Endothelial cell (in vitro differentiated cells): ENCODE measurements around the gene SERINC5. TPM values are rescaled to one million over a fixed set of nuclear protein-coding genes. Genes with fewer than 3 reads are reported as not detected.
"Not testable (repeated sequence)": the region's sequence is repeated elsewhere in the genome, so short reads cannot be mapped to it uniquely, and the experiment has no call there.

Source experiments
- DNase-seq: peaks from one replicate; pipeline ENCODE4 v3.0.0; 2021; ENCODE audit warnings: low spot score
- H3K27ac Mint-ChIP-seq: one replicate; pipeline ENCODE4 v1.8.0; 2021; ENCODE audit warnings: mixed read lengths, inconsistent platforms; ENCODE audit not compliant: unreplicated experiment
- H3K27me3 Mint-ChIP-seq: one replicate; pipeline ENCODE4 v1.8.0; 2021; ENCODE audit warnings: mild to moderate bottlenecking, moderate library complexity, mixed read lengths, inconsistent platforms; ENCODE audit not compliant: unreplicated experiment
- H3K36me3 Mint-ChIP-seq: one replicate; pipeline ENCODE4 v1.8.0; 2021; ENCODE audit warnings: mild to moderate bottlenecking, low read depth, mixed read lengths, inconsistent platforms; ENCODE audit not compliant: unreplicated experiment
- H3K4me1 Mint-ChIP-seq: one replicate; pipeline ENCODE4 v1.8.0; 2021; ENCODE audit warnings: mild to moderate bottlenecking, mixed read lengths, inconsistent platforms; ENCODE audit not compliant: unreplicated experiment
- H3K4me3 Mint-ChIP-seq: one replicate; pipeline ENCODE4 v1.8.0; 2021; ENCODE audit warnings: mild to moderate bottlenecking, mixed read lengths, inconsistent platforms; ENCODE audit not compliant: unreplicated experiment
- H3K9me3 Mint-ChIP-seq: one replicate; pipeline ENCODE4 v1.8.0; 2021; ENCODE audit warnings: mixed read lengths, inconsistent platforms; ENCODE audit not compliant: unreplicated experiment
- total RNA-seq: library from RNA; stranded (reverse); fragmentation: NEBNext Ultra II Directional; extraction: Animal tissue kit (Norgen Biotek cat#: 25700); gene quantifications from one replicate; pipeline ENCODE4 v1.2.1, GENCODE V29; 2021; ENCODE audit not compliant: unreplicated experiment
- TF ChIP-seq, protein P1 (sequence below): fragments of 200-600 bp; sonication (generic); IDR thresholded peaks from one replicate; pipeline ENCODE4 v1.5.0; 2021; ENCODE audit warnings: antibody characterized with exemption; ENCODE audit not compliant: unreplicated experiment

SERINC5 gene
- total RNA-seq, 1 donor from 2014 or later, result 122 TPM

DNA sequence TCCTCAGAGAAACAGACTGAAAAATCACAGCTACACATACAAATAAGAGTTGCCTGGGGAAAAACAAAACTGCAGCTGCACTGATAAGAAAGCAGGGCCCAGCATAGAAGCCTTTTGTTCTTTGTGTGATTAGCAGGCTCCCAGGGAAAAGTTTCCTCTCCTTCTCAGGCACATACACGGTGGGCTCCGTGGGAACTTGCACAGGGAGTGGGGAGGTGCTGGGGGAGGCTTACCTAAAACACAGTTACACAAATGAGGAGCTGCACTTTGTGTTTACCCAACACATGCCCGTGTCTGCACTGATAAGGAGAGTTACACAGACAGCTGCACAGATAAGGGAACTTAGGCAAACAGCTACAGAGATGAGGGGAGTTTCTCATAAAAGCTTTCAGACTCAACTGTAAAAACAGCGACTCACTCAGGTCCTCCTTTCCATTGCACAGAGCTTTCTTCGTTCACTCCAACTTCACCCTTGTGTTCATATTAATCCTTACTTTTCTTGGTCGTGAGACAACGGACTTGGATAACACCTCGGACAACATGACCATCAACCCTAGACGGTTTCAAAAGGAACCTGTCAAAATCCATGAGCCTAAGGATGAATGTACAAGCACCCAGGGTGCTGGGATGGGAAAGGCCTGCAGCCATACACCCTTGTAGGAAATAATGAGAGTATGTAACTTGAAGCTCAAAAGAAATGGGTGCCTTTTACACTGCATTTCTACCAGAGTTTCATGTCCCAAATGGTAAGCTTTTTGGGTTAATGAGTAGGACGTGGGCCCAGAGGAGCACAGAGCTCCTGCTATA, 50.8 kb downstream of the SERINC5 start:
- no peak overlapping the region for H3K4me3 Mint-ChIP-seq
- peaks cover 42% of the 10 kb centered on the region for H3K4me1 Mint-ChIP-seq
- TF ChIP-seq, protein P1, sequence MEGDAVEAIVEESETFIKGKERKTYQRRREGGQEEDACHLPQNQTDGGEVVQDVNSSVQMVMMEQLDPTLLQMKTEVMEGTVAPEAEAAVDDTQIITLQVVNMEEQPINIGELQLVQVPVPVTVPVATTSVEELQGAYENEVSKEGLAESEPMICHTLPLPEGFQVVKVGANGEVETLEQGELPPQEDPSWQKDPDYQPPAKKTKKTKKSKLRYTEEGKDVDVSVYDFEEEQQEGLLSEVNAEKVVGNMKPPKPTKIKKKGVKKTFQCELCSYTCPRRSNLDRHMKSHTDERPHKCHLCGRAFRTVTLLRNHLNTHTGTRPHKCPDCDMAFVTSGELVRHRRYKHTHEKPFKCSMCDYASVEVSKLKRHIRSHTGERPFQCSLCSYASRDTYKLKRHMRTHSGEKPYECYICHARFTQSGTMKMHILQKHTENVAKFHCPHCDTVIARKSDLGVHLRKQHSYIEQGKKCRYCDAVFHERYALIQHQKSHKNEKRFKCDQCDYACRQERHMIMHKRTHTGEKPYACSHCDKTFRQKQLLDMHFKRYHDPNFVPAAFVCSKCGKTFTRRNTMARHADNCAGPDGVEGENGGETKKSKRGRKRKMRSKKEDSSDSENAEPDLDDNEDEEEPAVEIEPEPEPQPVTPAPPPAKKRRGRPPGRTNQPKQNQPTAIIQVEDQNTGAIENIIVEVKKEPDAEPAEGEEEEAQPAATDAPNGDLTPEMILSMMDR, result no peak
- peaks cover 7% of the 10 kb centered on the region for H3K27me3 Mint-ChIP-seq
- peaks cover 30% of the 10 kb centered on the region for H3K36me3 Mint-ChIP-seq
- peak; percentile 56 for DNase-seq
- peak overlapping the region; percentile 95 for H3K27ac Mint-ChIP-seq
- no peaks in the 10 kb centered on the region for H3K9me3 Mint-ChIP-seq

DNA sequence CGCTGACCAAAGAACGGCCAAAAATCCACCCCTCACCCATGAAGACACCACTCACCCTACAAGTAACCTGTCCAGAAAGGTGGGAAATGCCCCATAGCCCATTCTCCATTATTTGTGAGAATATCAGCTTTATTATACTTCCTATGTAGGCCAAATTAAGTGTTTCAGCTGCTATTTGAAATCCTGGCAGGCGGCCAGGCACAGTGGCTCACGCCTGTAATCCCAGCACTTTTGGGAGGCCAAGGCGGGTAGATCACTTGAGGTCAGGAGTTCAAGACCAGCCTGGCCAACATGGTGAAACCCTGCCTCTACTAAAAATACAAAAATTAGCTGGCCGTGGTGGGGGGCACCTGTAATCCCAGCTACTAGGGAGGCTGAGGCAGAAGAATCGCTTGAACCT, 54.1 kb downstream of the SERINC5 start:
- not testable (repeated sequence) for H3K27ac Mint-ChIP-seq, H3K4me3 Mint-ChIP-seq
- peaks cover 47% of the 10 kb centered on the region for H3K36me3 Mint-ChIP-seq

DNA sequence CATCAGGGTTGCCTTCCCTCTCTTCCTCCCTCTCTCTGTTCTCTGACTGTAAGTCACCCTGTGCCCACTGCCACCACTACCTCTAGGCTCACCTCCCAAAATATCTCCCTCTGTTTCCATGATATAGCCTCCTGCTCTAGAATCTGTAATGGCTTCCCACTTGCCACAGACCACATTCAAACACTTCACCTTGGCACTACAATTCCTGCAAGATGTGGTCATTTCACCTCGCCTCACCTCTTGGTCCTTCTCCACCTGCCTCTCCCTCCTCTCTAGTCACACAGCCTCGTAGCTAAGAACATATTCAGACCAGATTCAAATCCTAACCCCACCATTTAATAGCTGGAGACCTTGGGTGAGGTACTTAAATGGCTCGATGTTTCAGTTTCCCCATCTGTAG, 56.9 kb downstream of the SERINC5 start:
- Mint-ChIP-seq H3K9me3 (no peaks in the 10 kb centered on the region), H3K36me3 (peaks cover 51% of the 10 kb centered on the region), H3K27me3 (peaks cover 1% of the 10 kb centered on the region), H3K4me3 (no peak overlapping the region), H3K4me1 (peaks cover 30% of the 10 kb centered on the region), H3K27ac (no peak overlapping the region)
- TF ChIP-seq, protein P1, result no peak
- no peak for DNase-seq

More for the DNA sequence above, 54.1 kb downstream of the SERINC5 start:
- not testable (repeated sequence) for H3K27me3 Mint-ChIP-seq, DNase-seq, H3K9me3 Mint-ChIP-seq
- H3K4me1 Mint-ChIP-seq, result peaks cover 36% of the 10 kb centered on the region

DNA sequence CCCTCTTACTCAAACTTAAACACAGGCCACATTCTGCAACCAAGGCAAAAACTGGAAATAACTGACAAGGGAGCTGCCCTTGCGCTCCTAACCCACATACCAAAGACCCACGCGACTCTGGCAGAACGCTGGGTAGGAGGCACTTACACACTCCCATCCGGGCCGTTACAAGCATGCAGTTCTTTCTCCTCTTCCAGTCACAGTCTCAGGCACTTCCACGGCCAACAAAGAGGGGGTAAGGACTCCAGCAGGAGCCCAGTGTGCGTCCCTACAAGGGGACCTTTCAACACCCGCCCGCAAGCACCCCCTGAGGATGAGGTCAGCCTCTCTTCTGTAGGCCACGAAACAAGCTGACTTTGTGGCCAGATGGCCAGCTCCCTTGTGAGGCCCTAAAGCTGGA, 57.4 kb downstream of the SERINC5 start:
- peaks cover 50% of the 10 kb centered on the region for H3K36me3 Mint-ChIP-seq
- peaks cover 34% of the 10 kb centered on the region for H3K4me1 Mint-ChIP-seq
- no peak overlapping the region for H3K4me3 Mint-ChIP-seq
- DNase-seq, result no peak
- TF ChIP-seq, protein P1, result no peak
- H3K27ac Mint-ChIP-seq, result no peak overlapping the region
- no peaks in the 10 kb centered on the region for H3K9me3 Mint-ChIP-seq
- H3K27me3 Mint-ChIP-seq, result peaks cover 2% of the 10 kb centered on the region

DNA sequence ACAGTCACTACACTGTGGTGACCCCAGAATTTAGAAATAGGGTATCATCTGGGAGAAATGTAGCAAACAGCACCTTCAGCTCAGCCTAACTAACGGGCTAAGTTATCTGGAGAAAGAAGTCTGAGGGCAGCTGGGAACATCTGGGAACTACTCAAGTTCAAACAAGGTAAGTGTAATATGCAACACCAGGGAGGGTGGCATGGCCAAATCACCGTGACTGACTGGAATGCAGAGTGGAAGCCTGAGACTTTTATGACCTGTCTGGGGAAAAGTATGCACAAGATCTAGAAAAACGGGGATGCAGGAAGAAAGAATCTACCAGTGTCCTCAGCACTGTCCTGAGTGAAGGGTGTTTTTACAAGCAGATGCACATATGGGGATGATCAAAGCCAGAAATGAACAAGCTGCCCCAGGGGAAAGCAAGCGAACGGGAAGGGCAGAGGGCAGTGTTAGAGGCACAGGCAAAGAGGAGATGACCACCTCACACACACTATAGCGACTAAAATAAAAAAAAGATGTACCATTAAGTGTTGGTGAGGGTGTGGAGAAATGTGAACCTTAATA, 59.9 kb downstream of the SERINC5 start:
- no peak for DNase-seq
- H3K9me3 Mint-ChIP-seq, result no peaks in the 10 kb centered on the region
- H3K27ac Mint-ChIP-seq, result no peak overlapping the region
- peaks cover 37% of the 10 kb centered on the region for H3K36me3 Mint-ChIP-seq
- TF ChIP-seq, protein P1, result no peak
- peaks cover 38% of the 10 kb centered on the region for H3K4me1 Mint-ChIP-seq
- H3K27me3 Mint-ChIP-seq, result peaks cover 6% of the 10 kb centered on the region
- peak overlapping the region; percentile 2 for H3K4me3 Mint-ChIP-seq
